ENCODE data around the gene ZNF805. TPM values are rescaled to one million over a fixed set of nuclear protein-coding genes. Genes with fewer than 3 reads are reported as not detected.

Gene ZNF805
- polyA plus RNA-seq, 1 of the 3 experiments (the other 2 are of a cell fraction): 1.5 TPM

DNA sequence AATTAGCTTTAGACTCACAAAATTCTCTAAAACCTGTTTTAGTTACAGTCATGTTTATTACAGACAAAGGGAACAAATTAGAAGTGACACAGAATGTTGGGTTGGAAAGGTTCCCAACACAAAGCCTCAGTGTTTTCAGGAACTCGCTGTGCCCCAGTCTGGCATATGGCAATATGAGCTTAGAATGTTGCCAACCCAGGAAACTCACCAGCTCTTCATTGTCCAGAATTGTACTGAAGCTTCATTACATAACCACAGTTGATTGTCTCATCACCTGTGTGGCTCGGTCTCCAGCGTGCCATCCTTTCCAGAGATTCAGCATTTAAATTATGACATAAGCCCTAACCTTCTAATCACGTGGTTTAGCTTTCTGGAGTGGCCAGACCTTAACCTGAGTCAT lies 30.1 kb upstream of the ZNF805 start:
- H3K27me3 ChIP-seq (ENCODE audit: insufficient read depth): no peaks in the 10 kb centered on the region
- no peaks in the 10 kb centered on the region for H3K9me3 ChIP-seq
- H3K9me2 ChIP-seq: no peaks in the 10 kb centered on the region
- peaks cover 67% of the 10 kb centered on the region for H3K79me2 ChIP-seq (ENCODE audit: insufficient read depth)
- H3K9ac ChIP-seq: no peak overlapping the region
- H3K4me3 ChIP-seq (ENCODE audit: low read depth in 2 of 2, low read length in 1 of 2): no peak overlapping the region
- H3K4me2 ChIP-seq: no peak overlapping the region
- H3F3A ChIP-seq (replicated peaks; ENCODE audit: insufficient read depth): peaks cover 18% of the 10 kb centered on the region
- no peak overlapping the region for H3K27ac ChIP-seq (ENCODE audit: low read depth in 2 of 2, low read length in 1 of 2)
- ChIA-PET POLR2A (no interaction called here), CTCF (no interaction called here)
- H3K4me1 ChIP-seq (ENCODE audit: control insufficient read depth in 1 of 2, insufficient read depth in 2 of 2, low read depth in 1 of 2, low read length in 1 of 2): no peaks in the 10 kb centered on the region
- no peak for TF ChIP-seq TAF1 (IDR thresholded peaks at IDR 0.05; ENCODE audit: borderline replicate concordance, low read depth, low read length)
- no peak for TF ChIP-seq TCF12 (IDR thresholded peaks at IDR 0.05)
- TF ChIP-seq RFX5 (IDR thresholded peaks at IDR 0.05; ENCODE audit: low read length): no peak
- TF ChIP-seq GATA2 (CRISPR knock-in tag; IDR thresholded peaks at IDR 0.05): no peak
- TF ChIP-seq EZH2phosphoT487 (IDR thresholded peaks at IDR 0.05; ENCODE audit: borderline replicate concordance, low read depth): no peak
- no peak for TF ChIP-seq SIN3A (IDR thresholded peaks at IDR 0.05; ENCODE audit: borderline replicate concordance, low read depth, low read length)
- TF ChIP-seq, protein P1, sequence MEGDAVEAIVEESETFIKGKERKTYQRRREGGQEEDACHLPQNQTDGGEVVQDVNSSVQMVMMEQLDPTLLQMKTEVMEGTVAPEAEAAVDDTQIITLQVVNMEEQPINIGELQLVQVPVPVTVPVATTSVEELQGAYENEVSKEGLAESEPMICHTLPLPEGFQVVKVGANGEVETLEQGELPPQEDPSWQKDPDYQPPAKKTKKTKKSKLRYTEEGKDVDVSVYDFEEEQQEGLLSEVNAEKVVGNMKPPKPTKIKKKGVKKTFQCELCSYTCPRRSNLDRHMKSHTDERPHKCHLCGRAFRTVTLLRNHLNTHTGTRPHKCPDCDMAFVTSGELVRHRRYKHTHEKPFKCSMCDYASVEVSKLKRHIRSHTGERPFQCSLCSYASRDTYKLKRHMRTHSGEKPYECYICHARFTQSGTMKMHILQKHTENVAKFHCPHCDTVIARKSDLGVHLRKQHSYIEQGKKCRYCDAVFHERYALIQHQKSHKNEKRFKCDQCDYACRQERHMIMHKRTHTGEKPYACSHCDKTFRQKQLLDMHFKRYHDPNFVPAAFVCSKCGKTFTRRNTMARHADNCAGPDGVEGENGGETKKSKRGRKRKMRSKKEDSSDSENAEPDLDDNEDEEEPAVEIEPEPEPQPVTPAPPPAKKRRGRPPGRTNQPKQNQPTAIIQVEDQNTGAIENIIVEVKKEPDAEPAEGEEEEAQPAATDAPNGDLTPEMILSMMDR (IDR thresholded peaks at IDR 0.05): no peak
- TF ChIP-seq RCOR1 (IDR thresholded peaks at IDR 0.05; ENCODE audit: low read length): no peak
- TF ChIP-seq CHD2 (IDR thresholded peaks at IDR 0.05; ENCODE audit: low read length, partially characterized antibody): no peak
- TF ChIP-seq NRF1 (IDR thresholded peaks at IDR 0.05; ENCODE audit: low read depth, low read length): no peak
- no peak for TF ChIP-seq FOXJ3 (CRISPR knock-in tag; IDR thresholded peaks at IDR 0.05)
- TF ChIP-seq IRF3 (IDR thresholded peaks at IDR 0.05; ENCODE audit: low read depth, low read length): no peak
- no peak for TF ChIP-seq FOSL2 (IDR thresholded peaks at IDR 0.05; ENCODE audit: borderline replicate concordance, low read depth)
- TF ChIP-seq RXRA (IDR thresholded peaks at IDR 0.05; ENCODE audit: borderline replicate concordance, low read depth): no peak
- TF ChIP-seq USF2 (IDR thresholded peaks at IDR 0.05; ENCODE audit: borderline replicate concordance, low read depth, low read length): no peak
- TF ChIP-seq REST (IDR thresholded peaks at IDR 0.05; ENCODE audit: low read depth, low read length): no peak
- no peak for TF ChIP-seq FOXM1 (IDR thresholded peaks at IDR 0.05; ENCODE audit: low read depth)
- no peak for TF ChIP-seq SMC3 (IDR thresholded peaks at IDR 0.05; ENCODE audit: low read depth, low read length)
- WGBS (ENCODE audit: low lambda C conversion rate): 98% methylated on average over 4 of the region's 4 CpGs
- H2AFZ ChIP-seq (ENCODE audit: low read depth): no peak overlapping the region
- peaks cover 5% of the 10 kb centered on the region; the same call in 1 of the 2 replicates for H4K20me1 ChIP-seq (ENCODE audit: insufficient read depth)
- peaks cover 65 to 81% of the 10 kb centered on the region in 2 experiments for H3K36me3 ChIP-seq (replicated peaks in 1 of 2; ENCODE audit: control insufficient read depth in 1 of 2, insufficient read depth in 2 of 2, low read length in 1 of 2)
- no peak for DNase-seq
